ENCODE data around the gene C1QTNF12. TPM values are rescaled to one million over a fixed set of nuclear protein-coding genes. Genes with fewer than 3 reads are reported as not detected.

C1QTNF12 gene
- total and polyA plus RNA-seq, 7 experiments from 2014 or later = 0.56 to 5.8 (median 3.0) TPM; not detected in 1

- H3K4me3 Mint-ChIP-seq = peak overlapping the region in 9 of 10 donors; percentile 32 to 84 (median 58)
- Histone ChIP-seq H3K27me3 (ENCODE audit: control insufficient read depth in 2 of 2, insufficient read depth in 2 of 2, low read length in 2 of 2) (no peaks in the 10 kb centered on the region), H3K27ac (ENCODE audit: low read depth, low read length) (peak overlapping the region; percentile 7), H3K4me3 (ENCODE audit: low read length) (no peak overlapping the region), H3K4me1 (ENCODE audit: control insufficient read depth in 2 of 2, insufficient read depth in 2 of 2, low read length in 2 of 2) (no peaks in the 10 kb centered on the region), H3K36me3 (ENCODE audit: control insufficient read depth in 2 of 3, insufficient read depth in 3 of 3, low read length in 3 of 3) (peaks cover 0 to 67% (median 10%) of the 10 kb centered on the region in 3 experiments), H3K9me3 (ENCODE audit: control insufficient read depth in 2 of 3, low read length in 3 of 3) (no peaks in the 10 kb centered on the region)
- peak overlapping the region in 8 of 9 donors; percentile 5 to 91 (median 64) for H3K27ac Mint-ChIP-seq
- intact Hi-C loops (cut with micrococcal nuclease) = no loop called here
- ChIA-PET POLR2A (interaction anchor here (0.9 kb wide), 1 partner anchor 11 kb away, joined by 3 read pairs; no protein-coding TSS in a partner anchor), CTCF (interaction anchor here (1.3 to 2.1 kb wide), 2 partner anchors 13 to 139 kb away, joined by 3 to 6 read pairs; partner anchors contain the start of gene UBE2J2)
- peak; percentile 50 for ATAC-seq
- H3K27me3 Mint-ChIP-seq = no peaks in the 10 kb centered on the region
- H3K36me3 Mint-ChIP-seq = peaks cover 0 to 28% (median 5%) of the 10 kb centered on the region in 5 donors
- peaks cover 0 to 2% (median 0%) of the 10 kb centered on the region in 11 donors for H3K9me3 Mint-ChIP-seq
- H3K4me1 Mint-ChIP-seq = peaks cover 16 to 22% (median 18%) of the 10 kb centered on the region in 7 donors
- DNase-seq = no peak
Measured at GRCh38 chr1:1260843-1261560, 14.5 kb upstream of the C1QTNF12 start.

GRCh38 chr1:1259951-1260600 is 13.6 kb upstream of the C1QTNF12 start:
- H3K4me1 ChIP-seq (ENCODE audit: control insufficient read depth in 2 of 2, insufficient read depth in 2 of 2, low read length in 2 of 2) = no peaks in the 10 kb centered on the region
- peak overlapping the region in 7 of 9 donors; percentile 14 to 91 (median 47) for H3K27ac Mint-ChIP-seq
- H3K9me3 Mint-ChIP-seq = no peaks in the 10 kb centered on the region
- H3K27me3 Mint-ChIP-seq = no peaks in the 10 kb centered on the region
- no peak overlapping the region for H3K4me3 ChIP-seq (ENCODE audit: low read length)
- peaks cover 0 to 28% (median 5%) of the 10 kb centered on the region in 5 donors for H3K36me3 Mint-ChIP-seq
- POLR2A ChIA-PET = interaction anchor here (0.9 kb wide), 1 partner anchor 10 kb away, joined by 3 read pairs; no protein-coding TSS in a partner anchor
- no peaks in the 10 kb centered on the region for H3K27me3 ChIP-seq (ENCODE audit: control insufficient read depth in 2 of 2, insufficient read depth in 2 of 2, low read length in 2 of 2)
- peaks cover 15 to 22% (median 18%) of the 10 kb centered on the region in 7 donors for H3K4me1 Mint-ChIP-seq
- H3K4me3 Mint-ChIP-seq = peak overlapping the region in 2 of 10 donors; percentile 69 to 84
- ATAC-seq (peak; percentile 48), DNase-seq (no peak)
- H3K27ac ChIP-seq (ENCODE audit: low read depth, low read length) = peak overlapping the region; percentile 7
- intact Hi-C loops (cut with micrococcal nuclease) = no loop called here
- H3K36me3 ChIP-seq (ENCODE audit: control insufficient read depth in 2 of 3, insufficient read depth in 3 of 3, low read length in 3 of 3) = peaks cover 0 to 67% (median 10%) of the 10 kb centered on the region in 3 experiments
- H3K9me3 ChIP-seq (ENCODE audit: control insufficient read depth in 2 of 3, low read length in 3 of 3) = no peaks in the 10 kb centered on the region
- CTCF ChIA-PET = no interaction called here

DNA sequence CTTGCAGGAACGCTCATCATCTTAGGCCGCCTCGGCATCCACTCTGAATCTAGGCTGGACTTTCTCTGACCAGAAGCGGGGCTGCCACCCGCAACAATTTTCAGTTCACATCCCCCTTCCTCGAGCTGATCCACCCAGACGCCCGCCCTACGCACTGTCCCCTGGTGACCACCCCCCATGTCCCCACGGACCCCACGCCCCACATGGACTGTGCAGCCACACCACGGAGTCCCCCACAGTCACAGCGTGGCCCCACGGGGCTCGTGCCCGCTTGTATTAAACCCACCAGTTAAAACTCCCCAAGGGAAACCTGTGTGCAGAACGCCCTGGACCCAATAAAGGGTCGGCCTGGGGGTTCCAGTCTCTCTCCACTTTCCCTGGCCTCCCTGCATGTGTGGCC is 13.0 kb upstream of the C1QTNF12 start:
- DNase-seq (no peak), ATAC-seq (no peak)
- Mint-ChIP-seq H3K4me3 (no peak overlapping the region), H3K4me1 (peaks cover 15 to 22% (median 18%) of the 10 kb centered on the region in 7 donors), H3K27ac (peak overlapping the region in 5 of 9 donors; percentile 14 to 91 (median 47)), H3K9me3 (no peaks in the 10 kb centered on the region), H3K36me3 (peaks cover 0 to 28% (median 5%) of the 10 kb centered on the region in 5 donors), H3K27me3 (no peaks in the 10 kb centered on the region)
- H3K4me1 ChIP-seq (ENCODE audit: control insufficient read depth in 2 of 2, insufficient read depth in 2 of 2, low read length in 2 of 2) = no peaks in the 10 kb centered on the region
- no peak overlapping the region for H3K27ac ChIP-seq (ENCODE audit: low read depth, low read length)
- H3K9me3 ChIP-seq (ENCODE audit: control insufficient read depth in 2 of 3, low read length in 3 of 3) = no peaks in the 10 kb centered on the region
- H3K36me3 ChIP-seq (ENCODE audit: control insufficient read depth in 2 of 3, insufficient read depth in 3 of 3, low read length in 3 of 3) = peaks cover 0 to 68% (median 10%) of the 10 kb centered on the region in 3 experiments
- no peaks in the 10 kb centered on the region for H3K27me3 ChIP-seq (ENCODE audit: control insufficient read depth in 2 of 2, insufficient read depth in 2 of 2, low read length in 2 of 2)
- no peak overlapping the region for H3K4me3 ChIP-seq (ENCODE audit: low read length)
- ChIA-PET CTCF (no interaction called here), POLR2A (no interaction called here)
- intact Hi-C loops (cut with micrococcal nuclease) = no loop called here

DNA sequence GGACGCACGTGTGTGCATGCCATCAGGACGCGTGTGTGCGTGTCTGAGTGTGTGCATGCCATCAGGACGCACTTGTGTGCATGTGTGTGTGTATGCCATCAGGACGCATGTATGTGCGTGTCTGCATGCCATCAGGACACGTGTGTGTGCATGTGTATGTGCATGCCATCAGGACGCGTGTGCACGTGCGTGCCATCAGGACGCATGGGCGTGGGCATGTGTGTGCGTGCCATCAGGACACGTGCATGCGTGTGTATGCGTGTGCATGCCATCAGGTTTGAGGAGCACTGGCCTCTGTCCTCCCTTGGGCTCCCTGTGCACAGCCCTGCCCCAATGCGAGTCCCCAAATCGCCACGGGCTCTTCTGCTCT is 12.6 kb upstream of the C1QTNF12 start:
- ATAC-seq (no peak), DNase-seq (no peak)
- ChIA-PET POLR2A (no interaction called here), CTCF (no interaction called here)
- no peaks in the 10 kb centered on the region for H3K27me3 Mint-ChIP-seq
- H3K27ac ChIP-seq (ENCODE audit: low read depth, low read length) = no peak overlapping the region
- no peaks in the 10 kb centered on the region for H3K9me3 Mint-ChIP-seq
- no peaks in the 10 kb centered on the region for H3K27me3 ChIP-seq (ENCODE audit: control insufficient read depth in 2 of 2, insufficient read depth in 2 of 2, low read length in 2 of 2)
- peaks cover 0 to 70% (median 10%) of the 10 kb centered on the region in 3 experiments for H3K36me3 ChIP-seq (ENCODE audit: control insufficient read depth in 2 of 3, insufficient read depth in 3 of 3, low read length in 3 of 3)
- no peaks in the 10 kb centered on the region for H3K4me1 ChIP-seq (ENCODE audit: control insufficient read depth in 2 of 2, insufficient read depth in 2 of 2, low read length in 2 of 2)
- no peak overlapping the region for H3K4me3 Mint-ChIP-seq
- H3K4me1 Mint-ChIP-seq = peaks cover 15 to 22% (median 18%) of the 10 kb centered on the region in 7 donors
- H3K36me3 Mint-ChIP-seq = peaks cover 0 to 28% (median 5%) of the 10 kb centered on the region in 5 donors
- no peak overlapping the region for H3K4me3 ChIP-seq (ENCODE audit: low read length)
- peak overlapping the region in 1 of 9 donors; percentile 12 for H3K27ac Mint-ChIP-seq
- H3K9me3 ChIP-seq (ENCODE audit: control insufficient read depth in 2 of 3, low read length in 3 of 3) = no peaks in the 10 kb centered on the region
- intact Hi-C loops (cut with micrococcal nuclease) = no loop called here

- Mint-ChIP-seq H3K36me3 (peaks cover 7 to 27% (median 10%) of the 10 kb centered on the region in 5 donors), H3K27me3 (no peaks in the 10 kb centered on the region), H3K27ac (peak overlapping the region in 1 of 9 donors; percentile 52), H3K4me3 (no peak overlapping the region), H3K9me3 (no peaks in the 10 kb centered on the region), H3K4me1 (peaks cover 18 to 30% (median 23%) of the 10 kb centered on the region in 7 donors)
- H3K27me3 ChIP-seq (ENCODE audit: control insufficient read depth in 2 of 2, insufficient read depth in 2 of 2, low read length in 2 of 2) = no peaks in the 10 kb centered on the region
- no peak overlapping the region for H3K4me3 ChIP-seq (ENCODE audit: low read length)
- ATAC-seq (no peak), DNase-seq (no peak)
- H3K4me1 ChIP-seq (ENCODE audit: control insufficient read depth in 2 of 2, insufficient read depth in 2 of 2, low read length in 2 of 2) = no peaks in the 10 kb centered on the region
- intact Hi-C loops (cut with micrococcal nuclease) = no loop called here
- no peak overlapping the region for H3K27ac ChIP-seq (ENCODE audit: low read depth, low read length)
- H3K36me3 ChIP-seq (ENCODE audit: control insufficient read depth in 2 of 3, insufficient read depth in 3 of 3, low read length in 3 of 3) = peaks cover 0 to 65% (median 0%) of the 10 kb centered on the region in 3 experiments
- POLR2A ChIA-PET = interaction anchor here (1.0 kb wide), 1 partner anchor 14 kb away, joined by 4 read pairs; no protein-coding TSS in a partner anchor
- CTCF ChIA-PET = no interaction called here
- no peaks in the 10 kb centered on the region for H3K9me3 ChIP-seq (ENCODE audit: control insufficient read depth in 2 of 3, low read length in 3 of 3)
Measured at GRCh38 chr1:1256956-1257871, 10.7 kb upstream of the C1QTNF12 start.

- CTCF ChIA-PET = no interaction called here
Measured at GRCh38 chr1:1255611-1256010, 9.1 kb upstream of the C1QTNF12 start.

More at GRCh38 chr1:1255611-1256010, 9.1 kb upstream of the C1QTNF12 start:
- Mint-ChIP-seq H3K4me1 (peaks cover 16 to 27% (median 21%) of the 10 kb centered on the region in 7 donors), H3K27ac (peak overlapping the region in 1 of 9 donors; percentile 6), H3K9me3 (no peaks in the 10 kb centered on the region), H3K4me3 (no peak overlapping the region), H3K27me3 (no peaks in the 10 kb centered on the region), H3K36me3 (peaks cover 4 to 21% (median 7%) of the 10 kb centered on the region in 5 donors)
- DNase-seq = no peak
- Histone ChIP-seq H3K9me3 (ENCODE audit: control insufficient read depth in 2 of 3, low read length in 3 of 3) (no peaks in the 10 kb centered on the region), H3K4me1 (ENCODE audit: control insufficient read depth in 2 of 2, insufficient read depth in 2 of 2, low read length in 2 of 2) (peaks cover 7 to 9% of the 10 kb centered on the region in 2 donors), H3K27me3 (ENCODE audit: control insufficient read depth in 2 of 2, insufficient read depth in 2 of 2, low read length in 2 of 2) (no peaks in the 10 kb centered on the region), H3K4me3 (ENCODE audit: low read length) (no peak overlapping the region), H3K27ac (ENCODE audit: low read depth, low read length) (no peak overlapping the region), H3K36me3 (ENCODE audit: control insufficient read depth in 2 of 3, insufficient read depth in 3 of 3, low read length in 3 of 3) (peaks cover 0 to 57% (median 0%) of the 10 kb centered on the region in 3 experiments)
- POLR2A ChIA-PET = no interaction called here
- ATAC-seq = no peak
- intact Hi-C loops (cut with micrococcal nuclease) = no loop called here
